ENCODE results near the gene EFNA2. TPM values are rescaled to one million over a fixed set of nuclear protein-coding genes. Genes with fewer than 3 reads are reported as not detected.

The EFNA2 gene
- total RNA-seq, 4 donors from 2014 or later: not detected

- 88% methylated on average over 16 of the region's 18 CpGs for WGBS
- TF ChIP-seq EP300 (IDR thresholded peaks at IDR 0.05) (no peak), POLR2AphosphoS5 (IDR thresholded peaks at IDR 0.05) (no peak), CTCF (IDR thresholded peaks at IDR 0.05) (no peak), POLR2A (IDR thresholded peaks at IDR 0.05; ENCODE audit: low read depth) (no peak)
- H3K36me3 ChIP-seq: peaks cover 0 to 19% (median 17%) of the 10 kb centered on the region in 4 donors
- intact Hi-C loops (cut with DNase I): loop anchor here (5.0 to 10.0 kb wide), 2 partner anchors 70 to 122 kb away; partner anchors contain the start of genes DAZAP1 and GAMT
- DNase-seq (ENCODE audit: extremely low spot score): no peak
- H3K9me3 ChIP-seq: no peaks in the 10 kb centered on the region
- H3K4me1 ChIP-seq: peaks cover 0 to 41% (median 24%) of the 10 kb centered on the region in 4 donors
- peaks cover 0 to 46% (median 26%) of the 10 kb centered on the region in 4 donors for H3K27me3 ChIP-seq
- H3K4me3 ChIP-seq: no peak overlapping the region
- H3K27ac ChIP-seq (replicated peaks in 1 of 4): no peak overlapping the region
Measured at GRCh38 chr19:1282588-1283206, 3.0 kb upstream of the EFNA2 start.

GRCh38 chr19:1283207-1283916, 2.3 kb upstream of the EFNA2 start:
- Histone ChIP-seq H3K36me3 (peaks cover 0 to 16% (median 13%) of the 10 kb centered on the region in 4 donors), H3K4me1 (peaks cover 0 to 37% (median 26%) of the 10 kb centered on the region in 4 donors), H3K27ac (replicated peaks in 1 of 4) (no peak overlapping the region), H3K9me3 (no peaks in the 10 kb centered on the region), H3K27me3 (peaks cover 0 to 53% (median 32%) of the 10 kb centered on the region in 4 donors), H3K4me3 (no peak overlapping the region)
- intact Hi-C loops (cut with DNase I): loop anchor here (5.0 to 10.0 kb wide), 2 partner anchors 69 to 121 kb away; partner anchors contain the start of genes DAZAP1 and GAMT
- no peak for DNase-seq (ENCODE audit: extremely low spot score)
- WGBS: 80% methylated on average over 21 of the region's 29 CpGs
- TF ChIP-seq EP300 (IDR thresholded peaks at IDR 0.05) (no peak), CTCF (IDR thresholded peaks at IDR 0.05) (no peak), POLR2AphosphoS5 (IDR thresholded peaks at IDR 0.05) (no peak), POLR2A (IDR thresholded peaks at IDR 0.05; ENCODE audit: low read depth) (no peak)

- H3K27ac ChIP-seq (replicated peaks in 1 of 4): no peak overlapping the region
- H3K4me3 ChIP-seq: no peak overlapping the region
- WGBS: 53% methylated on average over 3 of the region's 12 CpGs
- no peak for TF ChIP-seq POLR2AphosphoS5 (IDR thresholded peaks at IDR 0.05)
- TF ChIP-seq EP300 (IDR thresholded peaks at IDR 0.05): no peak
- TF ChIP-seq CTCF (IDR thresholded peaks at IDR 0.05): no peak
- TF ChIP-seq POLR2A (IDR thresholded peaks at IDR 0.05; ENCODE audit: low read depth): no peak
- H3K27me3 ChIP-seq: peaks cover 0 to 58% (median 34%) of the 10 kb centered on the region in 4 donors
- H3K4me1 ChIP-seq: peaks cover 0 to 35% (median 26%) of the 10 kb centered on the region in 4 donors
- H3K9me3 ChIP-seq: no peaks in the 10 kb centered on the region
- no peak for DNase-seq (ENCODE audit: extremely low spot score)
- intact Hi-C loops (cut with DNase I): loop anchor here (5.0 to 10.0 kb wide), 2 partner anchors 68 to 121 kb away; partner anchors contain the start of genes DAZAP1 and GAMT
- peaks cover 0 to 12% (median 8%) of the 10 kb centered on the region in 4 donors for H3K36me3 ChIP-seq
Measured at GRCh38 chr19:1283917-1284292, 1.8 kb upstream of the EFNA2 start.

GRCh38 chr19:1284293-1284978, 1.2 kb upstream of the EFNA2 start:
- H3K36me3 ChIP-seq: peaks cover 0 to 7% (median 2%) of the 10 kb centered on the region in 4 donors
- peaks cover 0 to 64% (median 34%) of the 10 kb centered on the region in 4 donors for H3K27me3 ChIP-seq
- no peak for DNase-seq (ENCODE audit: extremely low spot score)
- H3K4me3 ChIP-seq: no peak overlapping the region
- no peak overlapping the region for H3K27ac ChIP-seq (replicated peaks in 1 of 4)
- intact Hi-C loops (cut with DNase I): loop anchor here (5.0 to 10.0 kb wide), 2 partner anchors 68 to 120 kb away; partner anchors contain the start of genes DAZAP1 and GAMT
- WGBS: 82% methylated on average over 15 of the region's 20 CpGs
- peaks cover 0 to 35% (median 26%) of the 10 kb centered on the region in 4 donors for H3K4me1 ChIP-seq
- no peak for TF ChIP-seq POLR2AphosphoS5 (IDR thresholded peaks at IDR 0.05)
- TF ChIP-seq CTCF (IDR thresholded peaks at IDR 0.05): no peak
- no peak for TF ChIP-seq POLR2A (IDR thresholded peaks at IDR 0.05; ENCODE audit: low read depth)
- TF ChIP-seq EP300 (IDR thresholded peaks at IDR 0.05): no peak
- no peaks in the 10 kb centered on the region for H3K9me3 ChIP-seq
